HepG2 (cell line): Measurements from ENCODE around the gene IRF1. TPM values are rescaled to one million over a fixed set of nuclear protein-coding genes. Genes with fewer than 3 reads are reported as not detected.
A peak's percentile ranks its signal among the peaks of the same experiment; 100 is the strongest.

Experiments
- ERF ChIP-seq: IDR thresholded peaks from 2 replicates; pipeline ENCODE4 v1.6.1; 2018; ENCODE audit warnings: missing biosample characterization, missing genetic modification reagents
- HNF4A ChIP-seq: sonication (generic); formaldehyde crosslinking; IDR thresholded peaks from 2 replicates; pipeline ENCODE4 v1.4.0; 2020; ENCODE audit warnings: missing genetic modification reagents
- HNRNPL ChIP-seq: fragments of 200-400 bp; formaldehyde crosslinking; IDR thresholded peaks from 2 replicates; pipeline ENCODE4 v1.6.1; 2017; ENCODE audit warnings: mild to moderate bottlenecking, low read depth, low read length
- KDM5B ChIP-seq: sonication (generic); formaldehyde crosslinking; IDR thresholded peaks from 2 replicates; pipeline ENCODE4 v1.4.0; 2020; ENCODE audit warnings: missing genetic modification reagents, mild to moderate bottlenecking, borderline replicate concordance
- NAIF1 ChIP-seq: sonication (generic); formaldehyde crosslinking; IDR thresholded peaks from 2 replicates; pipeline ENCODE4 v1.5.0; 2020; ENCODE audit warnings: mild to moderate bottlenecking, missing genetic modification reagents, borderline replicate concordance
- REL ChIP-seq: sonication (generic); formaldehyde crosslinking; conservative IDR thresholded peaks from 2 replicates; pipeline ENCODE4 v1.8.0; 2022; ENCODE audit warnings: mild to moderate bottlenecking, missing genetic modification reagents, moderate library complexity
- SOX6 ChIP-seq, 2 experiments: fragments of 450-650 bp in 1 of 2; sonication (generic) in 1 of 2; formaldehyde crosslinking in 1 of 2; IDR thresholded peaks; 2 replicates each; pipeline versions ENCODE4 v1.4.0 to v1.6.1; 2017 to 2020; ENCODE audit warnings: antibody characterized with exemption in 1 of 2, mild to moderate bottlenecking in 1 of 2, missing genetic modification reagents in 1 of 2
- STAT5B ChIP-seq: sonication (generic); formaldehyde crosslinking; IDR thresholded peaks from 2 replicates; pipeline ENCODE4 v1.4.0; 2020; ENCODE audit warnings: missing genetic modification reagents
- THYN1 ChIP-seq: sonication (generic); formaldehyde crosslinking; IDR thresholded peaks from 2 replicates; pipeline ENCODE4 v1.8.1; 2023; ENCODE audit warnings: low read depth, mild to moderate bottlenecking, moderate library complexity, missing genetic modification reagents, borderline replicate concordance
- ZNF292 ChIP-seq: sonication (generic); formaldehyde crosslinking; IDR thresholded peaks from 2 replicates; pipeline ENCODE4 v1.8.1; 2022; ENCODE audit warnings: mild to moderate bottlenecking, low read depth, missing genetic modification reagents, borderline replicate concordance
- ZNF331 ChIP-seq: sonication (generic); formaldehyde crosslinking; IDR thresholded peaks from 2 replicates; pipeline ENCODE4 v1.4.0; 2020; ENCODE audit warnings: missing genetic modification reagents
- ZNF574 ChIP-seq: sonication (generic); formaldehyde crosslinking; IDR thresholded peaks from 2 replicates; pipeline ENCODE4 v1.4.0; 2020; ENCODE audit warnings: missing genetic modification reagents
- ZNF598 ChIP-seq: sonication (generic); formaldehyde crosslinking; IDR thresholded peaks from 2 replicates; pipeline ENCODE4 v1.5.1; 2020; ENCODE audit warnings: mild to moderate bottlenecking, missing genetic modification reagents, borderline replicate concordance
- ZNF605 ChIP-seq: sonication (generic); formaldehyde crosslinking; IDR thresholded peaks from 2 replicates; pipeline ENCODE4 v1.8.0; 2022; ENCODE audit warnings: mild to moderate bottlenecking, missing genetic modification reagents
- polyA plus RNA-seq, 8 experiments: library from polyadenylated mRNA; depleted of rRNA in 3 of 8; stranded (reverse) in 7 of 8; unstranded in 1 of 8; fragments of >200 nt; fragmentation: Illumina TruSeq in 4 of 8; extraction: Trizol in 4 of 8; gene quantifications; 2 replicates each; pipeline versions ENCODE4 v1.2.1 to v1.2.3, GENCODE V29; 2011 to 2016; ENCODE audit warnings: low read depth in 4 of 8, missing spikeins in 1 of 8, mixed read lengths in 1 of 8; ENCODE audit not compliant: insufficient read depth in 1 of 8
- total RNA-seq, 5 experiments: library from RNA; depleted of rRNA; stranded (reverse); fragments of >200 nt; fragmentation: Illumina TruSeq; extraction: Trizol; gene quantifications; 2 replicates each; pipeline ENCODE4 v1.2.3, GENCODE V29; 2016; ENCODE audit warnings: low read depth in 1 of 5
- TF ChIP-seq, protein P1 (sequence below): sonication (generic); formaldehyde crosslinking; conservative IDR thresholded peaks from 2 replicates; pipeline ENCODE4 v1.4.0; 2020; ENCODE audit warnings: mild to moderate bottlenecking, missing genetic modification reagents, moderate library complexity
- TF ChIP-seq, protein P2 (sequence below): sonication (generic); formaldehyde crosslinking; IDR thresholded peaks from 2 replicates; pipeline ENCODE4 v1.4.0; 2020; ENCODE audit warnings: mild to moderate bottlenecking, missing genetic modification reagents, borderline replicate concordance

Gene IRF1
- total and polyA plus RNA-seq, 2 of the 13 experiments (the other 11 are each of a cell fraction or from before 2014, with no cell fraction given) = 4.1 to 8.8 TPM

GRCh38 chr5:132434416-132435286 is 55.9 kb downstream of the IRF1 start (continued):
- TF ChIP-seq, protein P1, sequence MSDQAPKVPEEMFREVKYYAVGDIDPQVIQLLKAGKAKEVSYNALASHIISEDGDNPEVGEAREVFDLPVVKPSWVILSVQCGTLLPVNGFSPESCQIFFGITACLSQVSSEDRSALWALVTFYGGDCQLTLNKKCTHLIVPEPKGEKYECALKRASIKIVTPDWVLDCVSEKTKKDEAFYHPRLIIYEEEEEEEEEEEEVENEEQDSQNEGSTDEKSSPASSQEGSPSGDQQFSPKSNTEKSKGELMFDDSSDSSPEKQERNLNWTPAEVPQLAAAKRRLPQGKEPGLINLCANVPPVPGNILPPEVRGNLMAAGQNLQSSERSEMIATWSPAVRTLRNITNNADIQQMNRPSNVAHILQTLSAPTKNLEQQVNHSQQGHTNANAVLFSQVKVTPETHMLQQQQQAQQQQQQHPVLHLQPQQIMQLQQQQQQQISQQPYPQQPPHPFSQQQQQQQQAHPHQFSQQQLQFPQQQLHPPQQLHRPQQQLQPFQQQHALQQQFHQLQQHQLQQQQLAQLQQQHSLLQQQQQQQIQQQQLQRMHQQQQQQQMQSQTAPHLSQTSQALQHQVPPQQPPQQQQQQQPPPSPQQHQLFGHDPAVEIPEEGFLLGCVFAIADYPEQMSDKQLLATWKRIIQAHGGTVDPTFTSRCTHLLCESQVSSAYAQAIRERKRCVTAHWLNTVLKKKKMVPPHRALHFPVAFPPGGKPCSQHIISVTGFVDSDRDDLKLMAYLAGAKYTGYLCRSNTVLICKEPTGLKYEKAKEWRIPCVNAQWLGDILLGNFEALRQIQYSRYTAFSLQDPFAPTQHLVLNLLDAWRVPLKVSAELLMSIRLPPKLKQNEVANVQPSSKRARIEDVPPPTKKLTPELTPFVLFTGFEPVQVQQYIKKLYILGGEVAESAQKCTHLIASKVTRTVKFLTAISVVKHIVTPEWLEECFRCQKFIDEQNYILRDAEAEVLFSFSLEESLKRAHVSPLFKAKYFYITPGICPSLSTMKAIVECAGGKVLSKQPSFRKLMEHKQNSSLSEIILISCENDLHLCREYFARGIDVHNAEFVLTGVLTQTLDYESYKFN = 0 out of 2 replicates have a peak, but pooled peaks have one; percentile 31
- TF ChIP-seq ZNF331 (CRISPR knock-in tag) (peak; percentile 26; the same call in 1 of the 2 replicates), THYN1 (CRISPR knock-in tag) (no peak), SOX6 (IDR thresholded peaks at IDR 0.05) (no peak), SOX6 (CRISPR knock-in tag; IDR thresholded peaks at IDR 0.05) (0 out of 2 replicates have a peak, but pooled peaks have one; percentile 21), NAIF1 (no peak), ZNF574 (CRISPR knock-in tag) (peak; percentile 37; the same call in 1 of the 2 replicates), ZNF605 (peak; percentile 48; the same call in 1 of the 2 replicates), HNF4A (CRISPR knock-in tag) (peak; percentile 85), STAT5B (CRISPR knock-in tag) (no peak), KDM5B (peak; percentile 30; the same call in 1 of the 2 replicates), ERF (peak; percentile 47; the same call in 1 of the 2 replicates), HNRNPL (0 out of 2 replicates have a peak, but pooled peaks have one; percentile 23), REL (no peak), ZNF292 (peak; percentile 89), ZNF598 (no peak)
- TF ChIP-seq, protein P2, sequence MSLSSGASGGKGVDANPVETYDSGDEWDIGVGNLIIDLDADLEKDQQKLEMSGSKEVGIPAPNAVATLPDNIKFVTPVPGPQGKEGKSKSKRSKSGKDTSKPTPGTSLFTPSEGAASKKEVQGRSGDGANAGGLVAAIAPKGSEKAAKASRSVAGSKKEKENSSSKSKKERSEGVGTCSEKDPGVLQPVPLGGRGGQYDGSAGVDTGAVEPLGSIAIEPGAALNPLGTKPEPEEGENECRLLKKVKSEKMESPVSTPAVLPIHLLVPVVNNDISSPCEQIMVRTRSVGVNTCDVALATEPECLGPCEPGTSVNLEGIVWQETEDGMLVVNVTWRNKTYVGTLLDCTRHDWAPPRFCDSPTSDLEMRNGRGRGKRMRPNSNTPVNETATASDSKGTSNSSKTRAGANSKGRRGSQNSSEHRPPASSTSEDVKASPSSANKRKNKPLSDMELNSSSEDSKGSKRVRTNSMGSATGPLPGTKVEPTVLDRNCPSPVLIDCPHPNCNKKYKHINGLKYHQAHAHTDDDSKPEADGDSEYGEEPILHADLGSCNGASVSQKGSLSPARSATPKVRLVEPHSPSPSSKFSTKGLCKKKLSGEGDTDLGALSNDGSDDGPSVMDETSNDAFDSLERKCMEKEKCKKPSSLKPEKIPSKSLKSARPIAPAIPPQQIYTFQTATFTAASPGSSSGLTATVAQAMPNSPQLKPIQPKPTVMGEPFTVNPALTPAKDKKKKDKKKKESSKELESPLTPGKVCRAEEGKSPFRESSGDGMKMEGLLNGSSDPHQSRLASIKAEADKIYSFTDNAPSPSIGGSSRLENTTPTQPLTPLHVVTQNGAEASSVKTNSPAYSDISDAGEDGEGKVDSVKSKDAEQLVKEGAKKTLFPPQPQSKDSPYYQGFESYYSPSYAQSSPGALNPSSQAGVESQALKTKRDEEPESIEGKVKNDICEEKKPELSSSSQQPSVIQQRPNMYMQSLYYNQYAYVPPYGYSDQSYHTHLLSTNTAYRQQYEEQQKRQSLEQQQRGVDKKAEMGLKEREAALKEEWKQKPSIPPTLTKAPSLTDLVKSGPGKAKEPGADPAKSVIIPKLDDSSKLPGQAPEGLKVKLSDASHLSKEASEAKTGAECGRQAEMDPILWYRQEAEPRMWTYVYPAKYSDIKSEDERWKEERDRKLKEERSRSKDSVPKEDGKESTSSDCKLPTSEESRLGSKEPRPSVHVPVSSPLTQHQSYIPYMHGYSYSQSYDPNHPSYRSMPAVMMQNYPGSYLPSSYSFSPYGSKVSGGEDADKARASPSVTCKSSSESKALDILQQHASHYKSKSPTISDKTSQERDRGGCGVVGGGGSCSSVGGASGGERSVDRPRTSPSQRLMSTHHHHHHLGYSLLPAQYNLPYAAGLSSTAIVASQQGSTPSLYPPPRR (CRISPR knock-in tag) = 0 out of 2 replicates have a peak, but pooled peaks have one; percentile 23
